ENCODE measurements around the gene FTO.
"Not testable (repeated sequence)": the region's sequence is repeated elsewhere in the genome, so short reads cannot be mapped to it uniquely, and the experiment has no call there.

FTO gene

DNA sequence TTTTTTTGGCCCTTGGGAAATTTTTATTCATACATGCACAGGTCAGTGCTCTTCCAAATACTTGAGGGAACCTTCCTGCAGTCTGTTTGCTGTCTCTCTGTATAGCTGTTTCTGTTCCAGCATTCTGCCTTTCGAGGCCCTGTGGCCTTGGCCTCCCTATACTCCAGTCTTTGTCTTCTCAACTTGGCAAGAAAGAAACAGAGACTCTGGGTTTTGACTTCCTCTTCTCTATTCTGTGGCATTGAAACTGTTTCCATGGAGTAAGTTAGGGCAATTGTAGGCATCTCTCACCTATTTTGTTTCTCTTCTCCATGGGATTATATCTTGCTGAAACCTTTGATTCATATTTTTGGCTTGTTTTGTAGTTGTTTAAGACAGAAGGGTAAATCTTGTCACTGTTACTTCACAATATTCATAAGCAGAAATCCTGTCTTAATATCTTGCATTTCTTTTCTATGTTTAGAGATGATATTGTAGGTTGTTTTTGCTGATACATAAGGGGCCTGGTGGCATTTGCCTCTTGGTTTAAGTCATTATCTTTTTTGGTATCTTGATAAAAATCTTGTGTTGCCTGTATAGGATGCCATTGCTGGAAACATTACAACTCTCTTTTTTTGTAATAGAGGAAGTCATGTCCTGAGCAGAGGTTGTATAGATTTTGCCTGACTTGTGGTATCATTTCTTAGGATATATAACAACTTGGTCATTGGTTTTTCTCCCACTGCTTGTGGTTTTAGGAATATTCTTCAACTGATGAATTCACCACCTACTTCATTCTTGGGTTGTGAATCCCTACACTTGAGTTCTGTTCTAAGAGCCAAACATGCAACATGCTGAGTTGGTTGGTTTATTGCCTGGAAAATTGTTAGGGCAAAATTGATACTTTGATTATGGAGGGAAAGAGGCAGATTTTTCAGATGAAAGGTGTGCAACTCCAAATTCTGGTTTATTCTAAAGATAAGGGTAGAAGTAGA lies 168.6 kb downstream of the FTO start:
- no peak for DNase-seq

DNA sequence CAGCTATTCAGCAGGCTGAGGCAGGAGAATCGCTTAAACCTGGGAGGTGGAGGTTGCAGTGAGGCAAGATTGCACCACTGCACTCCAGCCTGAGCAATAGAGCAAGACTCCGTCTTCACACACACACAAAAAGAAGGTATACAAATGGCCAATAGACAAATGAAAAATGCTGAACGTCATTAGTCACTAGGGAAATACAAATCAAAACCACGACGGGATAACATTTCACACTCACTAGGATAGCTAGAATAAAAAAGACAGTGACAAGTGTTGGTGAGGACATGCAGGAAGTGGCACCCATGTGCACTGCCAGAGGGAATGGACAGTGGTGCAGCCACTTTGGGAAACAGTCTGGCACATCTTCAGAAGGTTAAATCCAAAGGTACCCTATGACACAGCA lies 172.9 kb downstream of the FTO start:
- DNase-seq: no peak

DNA sequence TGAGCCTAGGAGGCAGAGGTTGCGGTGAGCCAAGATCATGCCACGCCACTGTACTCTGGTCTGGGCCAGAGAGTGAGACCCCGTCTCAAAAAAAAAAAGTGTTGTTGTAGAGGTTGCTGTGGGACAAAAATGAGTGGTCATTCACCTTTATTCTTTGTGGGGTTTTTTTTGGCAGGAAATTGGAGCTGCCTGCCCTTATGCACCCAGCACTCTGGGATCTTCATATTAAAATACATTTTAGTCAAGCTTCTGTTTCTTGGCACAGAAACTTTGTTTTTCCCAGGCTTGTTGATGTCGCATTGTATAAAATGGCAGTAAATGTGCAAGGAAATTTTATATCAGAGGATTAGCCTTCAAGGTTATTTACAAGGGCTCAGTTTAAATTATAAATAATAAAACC lies 174.3 kb downstream of the FTO start:
- DNase-seq: no peak

DNA sequence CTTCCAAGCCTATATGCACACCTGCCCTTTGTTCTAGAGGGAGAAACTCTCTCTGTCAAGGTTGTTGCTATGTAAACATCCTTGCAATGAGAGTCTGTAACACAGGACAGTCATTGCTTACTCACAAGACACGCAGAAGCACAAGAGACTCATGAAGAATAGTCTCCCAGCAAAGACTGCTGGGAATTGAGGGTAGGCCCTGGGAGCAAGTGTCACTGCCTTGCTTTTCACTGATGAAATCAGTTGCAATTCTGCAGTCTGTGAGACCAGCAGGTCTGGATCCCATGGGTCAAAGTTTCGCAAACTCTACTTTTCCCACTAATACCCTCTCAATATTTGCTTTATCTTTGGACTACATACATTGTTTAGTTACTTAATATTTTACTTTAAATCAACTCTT lies 177.4 kb downstream of the FTO start:
- no peak for DNase-seq

DNA sequence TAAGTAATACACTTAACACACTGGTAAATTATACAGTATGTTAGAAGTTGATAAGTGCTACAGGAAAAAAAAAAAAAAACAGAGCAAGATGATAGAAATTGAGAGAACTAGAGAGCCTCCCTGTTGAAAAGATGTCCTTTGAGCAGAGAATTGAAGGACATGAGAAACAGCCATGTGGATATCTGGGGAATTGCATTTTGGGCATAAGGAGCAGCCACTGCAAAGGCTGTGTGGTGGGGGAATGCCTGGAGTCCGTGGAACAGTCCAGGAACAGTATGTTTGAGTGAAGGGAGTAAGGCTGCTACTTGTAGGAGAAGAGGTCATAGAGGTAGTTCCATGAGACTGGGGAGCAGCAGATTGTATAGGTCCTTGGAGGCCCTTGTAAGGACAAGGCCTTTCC lies 178.4 kb downstream of the FTO start:
- no peak for DNase-seq

DNA sequence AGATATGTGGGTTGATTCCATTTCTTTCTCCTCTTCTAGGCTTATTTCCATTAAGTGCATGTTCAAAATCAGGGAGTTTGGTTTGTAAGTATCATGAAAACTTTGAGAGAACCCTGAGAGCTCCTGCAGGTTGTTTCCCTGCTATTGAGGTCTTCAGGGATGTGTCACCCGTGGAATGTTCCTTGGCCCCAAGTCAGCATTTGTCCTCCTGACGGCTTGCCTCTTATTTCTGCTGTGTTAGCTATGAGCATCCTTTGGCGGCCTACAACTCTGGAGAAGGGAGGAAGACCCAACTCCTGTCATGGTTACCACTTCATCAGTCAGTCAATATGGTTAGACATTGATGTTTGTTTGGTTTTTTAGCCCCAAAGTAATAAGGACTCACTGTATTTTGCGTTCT lies 180.8 kb downstream of the FTO start:
- no peak for DNase-seq

DNA sequence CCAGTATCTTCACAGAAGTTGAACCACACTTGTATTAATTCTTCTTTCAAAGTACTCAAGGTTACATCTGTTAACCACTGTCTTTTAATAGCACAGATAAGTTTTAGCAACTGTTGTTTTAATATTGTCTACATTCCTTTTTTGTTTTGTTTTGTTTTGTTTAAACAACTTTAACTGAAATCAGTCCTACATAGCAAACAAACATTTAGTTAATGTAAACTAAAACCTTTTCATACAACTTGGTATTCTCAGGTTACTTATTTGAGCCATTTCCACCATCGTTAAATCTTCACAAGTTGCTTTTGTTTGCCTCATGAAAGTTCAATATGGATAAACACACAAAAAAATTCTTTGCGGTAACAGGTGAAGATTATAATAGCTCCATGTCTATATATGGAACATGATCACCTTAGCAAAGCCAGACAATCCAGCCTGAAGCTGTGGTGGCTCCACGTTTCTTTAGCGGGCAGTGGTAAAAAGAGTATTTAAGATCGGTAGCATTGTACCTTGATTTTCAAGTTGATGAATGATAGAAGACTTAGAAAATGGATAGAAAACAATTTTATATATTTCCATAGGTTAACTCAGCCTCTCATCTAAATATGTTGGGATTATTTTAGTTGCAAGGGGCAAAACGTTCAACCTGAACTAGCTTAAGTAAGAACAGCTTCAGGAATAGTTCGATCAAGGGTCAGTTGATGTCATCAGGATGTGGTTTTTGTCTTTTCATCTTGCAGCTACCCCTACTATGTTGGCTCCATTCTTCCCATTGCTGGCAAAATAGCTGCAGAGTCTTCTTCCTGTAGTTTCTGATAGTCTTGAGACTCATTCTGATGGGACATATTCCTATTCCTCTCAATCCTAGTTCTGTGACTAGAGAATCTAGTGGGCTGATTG lies 182.8 kb downstream of the FTO start:
- no peak for DNase-seq

DNA sequence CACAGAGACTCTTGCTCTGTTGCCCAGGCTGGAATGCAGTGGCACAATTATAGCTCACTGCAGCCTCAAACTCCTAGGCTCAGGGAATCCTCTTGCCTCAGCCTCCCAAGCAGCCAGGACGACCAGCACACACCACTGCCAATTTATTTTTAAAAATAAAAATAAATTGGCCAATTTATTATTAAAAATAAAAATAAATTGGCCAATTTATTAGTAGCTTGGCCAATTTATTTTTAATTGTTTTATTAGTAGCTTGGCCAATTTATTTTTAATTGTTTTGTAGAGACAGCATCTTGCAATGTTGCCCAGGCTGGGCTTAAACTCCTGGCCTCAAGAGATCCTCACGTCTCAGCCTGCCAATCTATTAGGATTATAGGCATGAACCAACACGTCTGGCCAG lies 184.3 kb downstream of the FTO start:
- DNase-seq: no peak

DNA sequence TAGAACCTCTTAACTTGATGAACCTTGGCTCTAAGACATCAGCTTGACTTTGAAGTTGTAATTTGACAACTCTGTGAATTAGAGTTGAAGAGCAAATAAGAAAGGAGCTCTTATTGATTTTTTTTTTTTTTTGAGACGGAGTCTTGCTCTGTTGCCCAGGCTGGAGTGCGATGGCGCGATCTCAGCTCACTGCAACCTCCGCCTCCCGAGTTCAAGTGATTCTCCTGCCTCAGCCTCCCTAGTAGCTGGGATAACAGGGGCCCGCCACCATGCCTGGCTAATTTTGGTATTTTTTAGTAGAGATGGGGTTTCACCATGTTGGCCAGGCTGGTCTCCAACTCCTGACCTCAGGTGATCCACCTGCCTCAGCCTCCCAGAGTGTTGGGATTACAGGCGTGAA lies 186.9 kb downstream of the FTO start:
- not testable (repeated sequence) for DNase-seq

DNA sequence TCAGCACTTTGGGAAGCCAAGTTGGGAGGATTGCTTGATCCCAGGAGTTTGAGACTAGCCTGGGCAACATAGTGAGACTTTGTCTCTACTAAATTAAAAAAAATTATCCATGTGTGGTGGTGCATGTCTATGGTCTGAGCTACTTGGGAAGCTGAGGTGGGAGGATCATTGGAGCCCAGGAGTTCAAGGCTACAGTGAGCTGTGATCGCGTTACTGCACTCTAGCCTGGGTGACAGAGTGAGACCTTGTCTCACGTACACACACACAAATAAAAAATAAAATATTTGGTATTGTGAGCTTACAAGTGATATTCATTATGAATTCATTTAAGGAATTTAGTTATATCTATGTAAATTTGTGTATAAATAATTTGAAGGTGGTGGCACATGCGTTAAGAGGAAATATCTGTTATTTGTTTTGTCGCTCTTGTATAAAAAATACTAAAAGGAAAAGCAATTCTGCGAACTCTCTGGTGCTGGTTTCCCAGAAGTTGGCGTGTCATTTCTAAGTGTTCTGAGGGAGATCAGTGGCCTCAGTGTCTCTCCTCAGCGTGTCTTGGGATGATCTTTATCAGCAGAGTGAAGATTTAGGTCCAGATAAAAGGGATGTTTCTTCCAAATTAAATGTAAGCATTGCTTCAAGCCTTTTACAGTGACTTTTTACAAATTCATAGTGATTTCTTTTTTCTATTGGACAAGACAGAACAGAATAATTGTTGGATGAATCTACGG lies 187.6 kb downstream of the FTO start:
- DNase-seq: no peak

DNA sequence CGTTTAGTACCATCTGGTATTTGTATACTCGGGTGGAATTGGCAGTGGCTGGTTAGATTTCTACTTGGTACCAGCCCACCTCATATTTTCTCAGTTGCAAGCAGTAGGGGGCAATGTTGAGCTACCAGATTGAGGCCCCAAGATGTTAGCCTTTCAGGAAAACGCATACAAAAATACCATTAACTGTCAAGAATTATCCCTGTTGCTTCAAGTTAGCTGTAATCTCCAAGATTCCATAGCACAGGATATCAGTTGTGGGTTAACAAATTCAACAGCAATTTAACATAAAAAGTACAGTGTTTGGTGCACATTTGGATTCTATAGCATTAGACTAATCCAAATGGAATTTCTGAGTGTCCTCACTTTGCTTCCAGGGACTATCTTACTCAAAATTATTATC lies 188.2 kb downstream of the FTO start:
- no peak for DNase-seq

DNA sequence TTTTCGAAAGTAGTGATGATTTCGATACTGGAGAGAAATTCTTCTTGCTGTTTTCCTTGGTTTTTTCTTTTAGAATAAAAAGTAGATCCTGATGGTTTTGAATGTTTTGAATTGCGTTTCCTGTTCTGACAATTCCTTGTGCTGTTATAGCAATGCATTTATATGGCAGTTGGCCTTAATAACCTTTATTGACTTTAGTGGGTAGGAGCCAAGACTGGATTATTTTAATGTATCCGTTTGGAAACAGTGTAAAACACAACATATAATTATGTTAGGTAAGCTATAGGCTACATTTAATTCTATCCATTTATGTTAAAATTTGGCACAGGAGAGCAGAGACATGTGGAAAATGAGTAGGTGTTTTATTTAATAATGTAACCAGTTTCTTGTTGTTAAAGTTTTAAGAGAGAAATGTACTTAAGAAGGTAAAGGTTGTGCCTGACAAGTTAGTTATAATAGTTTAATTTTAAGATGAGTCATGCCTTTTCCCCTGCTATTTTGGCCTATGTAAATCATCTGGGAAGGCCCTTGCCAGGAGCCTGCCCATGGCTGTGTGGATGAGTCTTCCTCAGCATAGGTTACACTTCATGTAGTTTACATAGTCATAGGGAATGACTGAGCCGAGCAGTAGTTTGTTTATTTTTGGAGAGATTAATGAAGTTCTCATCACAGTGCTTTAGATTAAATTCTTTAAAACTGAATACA lies 189.9 kb downstream of the FTO start:
- no peak for DNase-seq

DNA sequence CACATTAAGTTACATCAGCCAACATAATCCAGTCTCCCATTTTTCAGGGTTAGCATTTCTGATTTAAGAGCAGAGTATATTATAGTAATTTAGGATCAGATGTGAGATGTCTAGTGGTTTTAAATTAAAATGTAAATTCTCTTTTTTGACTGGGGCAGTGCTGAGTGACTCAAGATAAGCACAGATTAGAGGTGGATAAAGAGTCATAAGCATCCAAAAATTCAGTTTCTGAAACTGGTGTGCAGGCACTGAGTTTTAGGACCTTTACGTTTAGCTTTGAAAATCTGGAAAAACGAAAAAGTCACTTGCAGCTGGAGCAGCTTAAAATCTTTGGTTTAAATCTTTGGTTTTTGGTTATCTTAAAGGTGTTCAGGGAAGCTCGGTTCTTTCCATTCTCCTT lies 190.7 kb downstream of the FTO start:
- no peak for DNase-seq

DNA sequence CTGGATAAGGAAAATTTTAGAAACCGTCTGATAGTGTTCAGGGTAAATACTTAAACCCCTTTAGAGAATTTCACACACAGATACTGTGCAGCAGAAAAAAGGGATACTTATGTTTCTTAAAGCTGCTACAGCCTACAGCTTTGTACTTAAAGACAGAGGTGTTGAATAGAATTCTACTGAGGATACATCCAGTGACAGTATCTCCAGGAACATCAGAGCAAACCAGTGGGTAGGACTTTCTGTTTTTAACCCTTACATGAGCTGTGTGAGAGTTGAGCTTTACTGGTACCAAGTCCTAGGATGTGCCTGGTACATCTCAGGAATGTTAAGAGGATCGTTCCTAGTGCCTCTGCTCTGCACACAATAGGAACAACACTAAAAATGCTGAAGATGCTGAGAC lies 191.5 kb downstream of the FTO start:
- no peak for DNase-seq

DNA sequence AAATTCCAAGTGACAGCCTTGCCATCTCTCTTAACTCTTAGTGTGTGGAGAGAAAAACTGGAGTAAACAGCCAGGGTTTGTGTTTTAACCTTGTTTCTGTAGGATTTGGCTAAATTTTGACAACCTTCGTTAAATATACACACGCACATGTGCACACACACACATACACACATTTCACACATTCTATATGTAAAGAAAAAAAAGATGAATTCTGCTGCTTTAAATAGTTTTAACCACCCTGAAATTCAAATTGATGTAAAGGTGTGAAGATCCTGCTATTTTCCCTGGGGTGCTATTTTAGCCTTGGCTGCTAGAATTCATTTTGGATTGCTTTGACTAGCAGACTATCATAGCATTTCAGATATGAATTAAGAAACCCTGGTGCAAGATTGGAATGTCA lies 191.9 kb downstream of the FTO start:
- no peak for DNase-seq

DNA sequence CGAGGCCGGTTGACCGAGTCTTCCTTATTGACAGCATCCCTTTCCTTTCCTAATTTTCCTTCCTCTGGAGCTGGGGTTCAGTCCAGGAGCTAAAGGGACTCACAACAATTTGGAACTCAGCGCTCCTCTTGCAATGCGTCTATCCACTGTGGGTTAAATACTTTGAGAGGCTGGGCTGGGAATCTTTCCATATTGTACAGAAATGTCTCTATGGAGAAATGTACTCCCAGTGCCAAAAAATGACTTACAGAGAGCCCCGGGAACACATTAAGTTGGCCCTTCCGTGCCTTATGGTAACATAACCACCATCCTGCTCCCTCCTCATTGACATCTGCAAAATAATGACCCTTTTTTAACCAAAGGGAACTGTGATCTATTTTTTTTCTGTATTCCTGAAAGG lies 192.8 kb downstream of the FTO start:
- no peak for DNase-seq

DNA sequence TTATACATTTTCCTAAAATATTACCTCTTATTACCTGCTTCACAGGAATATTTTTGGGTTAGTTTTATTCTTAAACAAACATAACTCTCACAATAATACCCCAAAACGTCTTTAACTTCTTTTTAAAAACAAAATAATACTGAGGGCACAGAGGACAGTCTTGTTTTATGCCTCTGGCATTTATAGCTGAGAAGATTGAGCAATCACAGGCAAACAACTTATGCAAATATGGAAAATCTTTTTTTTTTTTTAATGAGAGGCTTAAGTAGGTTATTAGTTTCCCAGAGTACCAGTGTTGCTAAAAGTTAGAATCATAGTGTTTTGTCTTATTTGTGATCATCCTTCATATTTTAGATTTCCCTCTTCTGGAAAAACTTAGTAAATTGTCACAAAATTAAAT lies 195.0 kb downstream of the FTO start:
- DNase-seq: no peak

DNA sequence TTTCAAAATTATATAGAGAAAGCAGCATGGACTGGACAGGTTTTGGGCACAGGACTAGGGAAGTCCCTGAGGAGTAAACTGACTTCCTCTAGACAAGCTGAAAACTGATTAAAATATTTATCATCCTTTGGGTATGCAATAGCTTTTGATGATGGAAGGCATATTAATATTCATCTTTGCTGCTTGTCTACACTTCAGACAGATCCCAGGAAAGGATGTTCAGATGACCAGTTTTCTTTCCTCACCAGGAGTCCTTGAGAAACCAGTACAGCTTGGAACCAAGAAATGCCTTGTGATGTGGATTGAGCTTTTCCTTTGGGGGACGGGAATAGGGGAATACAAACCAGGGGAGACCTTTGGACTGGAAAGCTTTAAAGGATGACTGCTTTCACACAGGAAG lies 195.5 kb downstream of the FTO start:
- no peak for DNase-seq

DNA sequence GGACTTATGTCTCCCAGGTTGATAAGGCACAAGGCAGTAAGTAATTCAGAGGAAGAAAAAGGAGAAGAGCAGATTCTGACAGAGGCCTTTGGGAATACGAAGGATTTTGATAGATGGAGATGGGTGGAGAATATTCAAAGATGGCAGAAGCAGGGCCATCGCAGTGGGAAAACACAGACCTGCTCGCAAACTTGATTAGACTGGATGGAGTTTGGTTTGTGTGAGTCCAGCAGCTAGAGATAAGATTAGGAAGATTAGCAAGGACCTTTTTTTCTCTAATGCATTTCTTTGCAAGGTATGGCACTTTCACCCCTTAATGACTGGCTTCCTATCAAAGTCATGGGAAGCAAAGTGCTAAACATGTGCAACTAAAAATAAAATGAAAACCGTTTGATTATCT lies 196.7 kb downstream of the FTO start:
- no peak for DNase-seq

DNA sequence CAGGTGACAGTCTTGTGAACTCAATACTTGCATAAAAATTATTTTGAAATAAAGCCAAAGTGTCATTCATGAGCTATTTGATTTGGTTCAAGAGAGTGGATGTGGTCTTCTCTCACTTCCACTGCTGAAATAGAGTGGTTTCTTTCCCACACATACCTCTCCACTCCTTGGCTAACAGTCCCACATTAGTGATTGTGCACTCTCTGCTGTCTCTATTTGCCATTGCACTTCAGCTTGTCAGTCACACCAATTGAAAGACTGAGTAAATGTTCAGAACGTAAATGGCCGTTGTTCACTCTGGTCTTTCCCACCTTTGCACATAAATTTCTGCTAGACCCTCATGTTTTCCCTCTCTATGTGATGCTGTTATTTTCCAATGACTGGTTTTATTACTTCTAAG lies 197.5 kb downstream of the FTO start:
- no peak for DNase-seq

DNA sequence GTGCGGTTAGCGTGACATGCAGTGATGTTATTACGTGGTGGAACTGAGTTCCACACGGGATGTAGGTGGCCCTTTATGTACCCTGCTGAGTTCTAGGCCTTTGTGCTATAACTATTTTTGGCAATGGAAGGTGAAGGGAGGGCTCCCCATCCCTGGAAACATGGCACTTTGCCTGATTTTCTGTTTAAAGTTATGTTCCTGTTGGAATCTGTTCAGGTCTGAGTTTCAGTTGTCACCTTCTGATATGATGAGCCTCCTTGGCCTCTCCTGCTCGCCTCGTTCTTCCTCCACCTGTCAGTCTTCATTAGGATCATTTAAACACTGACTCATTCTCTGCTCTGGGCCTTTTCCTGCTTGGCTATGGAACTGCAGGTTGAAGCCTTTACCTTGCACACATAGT lies 200.6 kb downstream of the FTO start:
- no peak for DNase-seq

DNA sequence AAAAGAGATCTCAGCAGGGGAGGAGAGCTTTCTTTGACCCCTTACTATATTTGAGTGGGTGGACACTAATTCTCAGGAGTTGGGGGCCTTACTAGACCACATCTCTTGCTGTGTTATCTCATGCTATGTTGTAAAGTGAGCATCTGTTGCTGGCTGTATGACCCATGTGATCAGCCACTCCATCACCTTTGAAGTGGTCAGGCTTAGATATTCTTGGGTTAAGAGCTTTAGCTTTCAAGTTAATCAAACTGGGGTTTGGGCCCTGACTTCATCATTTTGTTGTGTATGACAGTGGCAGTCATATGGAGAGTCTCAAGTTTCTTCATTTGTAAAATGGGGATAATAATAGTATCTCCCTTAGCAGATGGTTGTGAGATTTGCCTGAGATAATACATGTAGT lies 201.1 kb downstream of the FTO start:
- no peak for DNase-seq

DNA sequence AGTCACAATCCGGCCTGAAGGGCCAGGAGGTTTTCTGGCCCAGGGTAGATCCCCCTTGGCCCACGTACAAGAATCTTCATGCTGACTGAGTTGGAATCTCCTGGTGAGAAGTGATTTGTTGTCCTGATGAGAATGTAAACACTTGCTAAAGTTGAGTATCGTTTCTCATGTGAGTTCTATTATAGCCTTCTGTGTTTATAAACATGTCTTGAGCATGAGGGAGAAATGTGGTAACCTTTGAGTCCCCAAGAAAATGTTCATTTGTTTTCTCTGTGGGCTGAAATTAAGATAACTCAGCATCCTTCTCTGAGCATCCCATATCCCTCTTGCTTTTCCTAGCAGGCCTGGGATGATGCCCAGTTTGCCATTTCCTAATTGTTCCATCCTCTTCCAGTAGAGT lies 204.8 kb downstream of the FTO start:
- no peak for DNase-seq

Data from NK-92 treated with Interleukin-12 subunit alpha and Interleukin-12 subunit beta, amount 100 ng/mL, for 24 hours (cell line).